H1 (cell line): ENCODE data around the gene SYNDIG1. TPM values are rescaled to one million over a fixed set of nuclear protein-coding genes. Genes with fewer than 3 reads are reported as not detected.

Source experiments
- CTCF ChIA-PET: fragments of 300-600 bp; sonication (Branson Sonifier 250); formaldehyde crosslinking; loops from one replicate; lab custom pipeline; 2021; ENCODE audit not compliant: partially characterized antibody; lab: Charles Lee
- POLR2A ChIA-PET: fragments of 300-600 bp; sonication (Branson Sonifier 250); formaldehyde crosslinking; loops from one replicate; lab custom pipeline; 2021; ENCODE audit warnings: inconsistent platforms; ENCODE audit not compliant: partially characterized antibody; lab: Charles Lee
- DNase-seq, 2 experiments: peaks; one replicate each; pipeline versions ENCODE4 v3.0.0 to v3.0.0-alpha.2; 2010 to 2022; ENCODE audit warnings: low spot score in 2 of 2, low read depth in 1 of 2, mixed read lengths in 1 of 2
- FAIRE-seq: peaks from 2 replicates; lab custom pipeline; 2011; peaks lifted over from hg19 to GRCh38; lab: Jason Lieb, UNC
- H2AFZ ChIP-seq: 2 replicates; pipeline ENCODE4 v1.8.1; 2012; ENCODE audit warnings: low read length, inconsistent platforms
- H2AK5ac ChIP-seq: 2 replicates; pipeline ENCODE4 v1.6.1; 2013; ENCODE audit warnings: low read depth, low read length
- H2BK120ac ChIP-seq: replicated peaks from 2 replicates; pipeline ENCODE3; 2013; ENCODE audit warnings: low read depth, low read length, inconsistent platforms
- H2BK12ac ChIP-seq: 2 replicates; pipeline ENCODE4 v1.6.1; 2013; ENCODE audit warnings: low read depth, low read length
- H2BK15ac ChIP-seq: 2 replicates; pipeline ENCODE4 v1.6.1; 2013; ENCODE audit warnings: low read length
- H2BK20ac ChIP-seq: 2 replicates; pipeline ENCODE4 v1.6.1; 2013; ENCODE audit warnings: low read length
- H2BK5ac ChIP-seq: 2 replicates; pipeline ENCODE4 v1.6.1; 2013; ENCODE audit warnings: low read depth, low read length
- H3K14ac ChIP-seq: 2 replicates; pipeline ENCODE4 v1.6.1; 2013; ENCODE audit warnings: inconsistent platforms; ENCODE audit not compliant: insufficient read length
- H3K18ac ChIP-seq: 2 replicates; pipeline ENCODE4 v1.6.1; 2013; ENCODE audit warnings: low read length; ENCODE audit errors: extremely low read depth
- H3K23ac ChIP-seq: 2 replicates; pipeline ENCODE4 v1.6.1; 2013; ENCODE audit warnings: inconsistent platforms; ENCODE audit not compliant: insufficient read length
- H3K23me2 ChIP-seq: 2 replicates; pipeline ENCODE4 v1.6.1; 2013; ENCODE audit warnings: low read depth, low read length
- H3K27ac ChIP-seq: 2 replicates; pipeline ENCODE4 v1.6.1; 2011; ENCODE audit warnings: low read depth, low read length, inconsistent platforms
- H3K27me3 ChIP-seq, 4 experiments: replicated peaks in 1 of 4; 1 replicate in 1 of 4; 2 replicates in 3 of 4; pipeline versions ENCODE4 v1.6.1 to v1.8.1; 2011 to 2013; ENCODE audit warnings: low read length in 3 of 4, mild to moderate bottlenecking in 3 of 4, inconsistent platforms in 2 of 4, mixed read lengths in 2 of 4, moderate library complexity in 1 of 4; ENCODE audit not compliant: control insufficient read depth in 3 of 4, insufficient read depth in 3 of 4; ENCODE audit errors: extremely low read depth in 1 of 4
- H3K36me3 ChIP-seq, 4 experiments: 2 replicates each; pipeline versions ENCODE4 v1.6.1 to v1.8.1; 2011 to 2013; ENCODE audit warnings: mild to moderate bottlenecking in 4 of 4, low read length in 3 of 4, moderate library complexity in 2 of 4, control low read depth in 1 of 4, inconsistent platforms in 1 of 4; ENCODE audit not compliant: insufficient read depth in 4 of 4, control insufficient read depth in 2 of 4
- H3K4ac ChIP-seq: replicated peaks from 2 replicates; pipeline ENCODE3; 2013; ENCODE audit warnings: low read length, low read depth, mixed read lengths, inconsistent platforms; ENCODE audit not compliant: insufficient read length
- H3K4me1 ChIP-seq, 4 experiments: replicated peaks in 1 of 4; 1 replicate in 1 of 4; 2 replicates in 3 of 4; pipeline versions ENCODE4 v1.6.1 to v1.8.1; 2011 to 2013; ENCODE audit warnings: low read length in 3 of 4, inconsistent platforms in 2 of 4, mixed read lengths in 1 of 4; ENCODE audit not compliant: insufficient read depth in 4 of 4, control insufficient read depth in 3 of 4
- H3K4me2 ChIP-seq, 2 experiments: 2 replicates each; pipeline versions ENCODE4 v1.6.1 to v1.8.1; 2011 to 2013; ENCODE audit warnings: low read depth in 2 of 2, low read length in 2 of 2, control low read depth in 1 of 2, inconsistent platforms in 1 of 2, mild to moderate bottlenecking in 1 of 2; ENCODE audit not compliant: insufficient read depth in 1 of 2
- H3K4me3 ChIP-seq, 4 experiments: fragments of 200-600, 300-600 bp in 1 of 4; sonication (generic), shearing (Covaris generic), sonication (Bioruptor Twin) in 1 of 4; 2 replicates each; pipeline versions ENCODE4 v1.5.1 to v1.8.1; 2011 to 2016; ENCODE audit warnings: low read length in 4 of 4, low read depth in 3 of 4, control low read depth in 2 of 4, inconsistent platforms in 2 of 4, mild to moderate bottlenecking in 2 of 4, mixed read lengths in 1 of 4, moderate library complexity in 1 of 4; ENCODE audit not compliant: insufficient read depth in 2 of 4; ENCODE audit errors: extremely low read depth in 1 of 4
- H3K56ac ChIP-seq: replicated peaks from 2 replicates; pipeline ENCODE3; 2013; ENCODE audit warnings: low read depth, mild to moderate bottlenecking, mixed read lengths, low read length, inconsistent platforms; ENCODE audit not compliant: insufficient read length
- H3K79me1 ChIP-seq: 2 replicates; pipeline ENCODE4 v1.6.1; 2013; ENCODE audit warnings: low read depth, low read length, control low read depth
- H3K79me2 ChIP-seq, 2 experiments: 2 replicates each; pipeline versions ENCODE4 v1.6.1 to v1.8.1; 2012 to 2013; ENCODE audit warnings: low read length in 2 of 2, mild to moderate bottlenecking in 2 of 2, inconsistent platforms in 1 of 2; ENCODE audit not compliant: insufficient read depth in 2 of 2, control insufficient read depth in 1 of 2
- H3K9ac ChIP-seq, 4 experiments: replicated peaks in 1 of 4; 1 replicate in 1 of 4; 2 replicates in 3 of 4; pipeline versions ENCODE4 v1.6.1 to v1.8.1; 2011 to 2013; ENCODE audit warnings: low read depth in 3 of 4, low read length in 3 of 4, control low read depth in 2 of 4, mild to moderate bottlenecking in 2 of 4, moderate library complexity in 2 of 4, inconsistent platforms in 1 of 4; ENCODE audit errors: extremely low read depth in 1 of 4
- H3K9me3 ChIP-seq, 2 experiments: 2 replicates each; pipeline versions ENCODE4 v1.6.1 to v1.8.1; 2012 to 2013; ENCODE audit warnings: mild to moderate bottlenecking in 2 of 2, moderate library complexity in 2 of 2, control low read depth in 1 of 2, inconsistent platforms in 1 of 2, low read depth in 1 of 2, low read length in 1 of 2, mixed read lengths in 1 of 2; ENCODE audit not compliant: insufficient read depth in 2 of 2
- H4K20me1 ChIP-seq, 2 experiments: replicated peaks in 1 of 2; 2 replicates each; pipeline versions ENCODE3 to v1.8.1; 2011 to 2013; ENCODE audit warnings: inconsistent platforms in 2 of 2, low read length in 2 of 2, mild to moderate bottlenecking in 1 of 2; ENCODE audit not compliant: insufficient read depth in 2 of 2, control insufficient read depth in 1 of 2
- H4K5ac ChIP-seq: 2 replicates; pipeline ENCODE4 v1.6.1; 2013; ENCODE audit warnings: low read length, low read depth, mixed read lengths, inconsistent platforms; ENCODE audit not compliant: insufficient read length
- H4K8ac ChIP-seq: 2 replicates; pipeline ENCODE4 v1.8.0; 2013; ENCODE audit warnings: mild to moderate bottlenecking, moderate library complexity, low read length, inconsistent platforms; ENCODE audit not compliant: insufficient read depth; ENCODE audit errors: extremely low read depth
- H4K91ac ChIP-seq: replicated peaks from 2 replicates; pipeline ENCODE3; 2013; ENCODE audit warnings: low read length, mixed read lengths, inconsistent platforms; ENCODE audit not compliant: insufficient read length
- BACH1 ChIP-seq: IDR thresholded peaks from 2 replicates; pipeline ENCODE4 v1.6.1; 2012; ENCODE audit warnings: low read length, improper control_type of control experiment
- CBX8 ChIP-seq: fragments of 300-800, 300-1000 bp; sonication (generic); IDR thresholded peaks from 2 replicates; pipeline ENCODE4 v1.7.1; 2016; ENCODE audit warnings: low read depth, low read length, borderline replicate concordance
- CEBPB ChIP-seq: IDR thresholded peaks from 2 replicates; pipeline ENCODE4 v1.6.1; 2012; ENCODE audit warnings: low read depth, low read length
- FOSL1 ChIP-seq: IDR thresholded peaks from 2 replicates; pipeline ENCODE4 v1.6.1; 2011; ENCODE audit warnings: mild to moderate bottlenecking, low read depth, low read length, moderate library complexity; ENCODE audit not compliant: insufficient read depth
- GABPA ChIP-seq: IDR thresholded peaks from 2 replicates; pipeline ENCODE4 v1.6.1; 2011; ENCODE audit warnings: mild to moderate bottlenecking, low read length, moderate library complexity, borderline replicate concordance; ENCODE audit not compliant: insufficient read depth
- HDAC6 ChIP-seq: IDR thresholded peaks from one replicate; pipeline ENCODE4 v1.7.1; 2012; ENCODE audit warnings: low read depth, mild to moderate bottlenecking, inconsistent platforms, low read length, moderate library complexity
- MAFK ChIP-seq: IDR thresholded peaks from 2 replicates; pipeline ENCODE4 v1.6.1; 2012; ENCODE audit warnings: low read depth, mild to moderate bottlenecking, improper control_type of control experiment, low read length
- NRF1 ChIP-seq: IDR thresholded peaks from 2 replicates; pipeline ENCODE4 v1.6.1; 2011; ENCODE audit warnings: mild to moderate bottlenecking, low read depth, low read length, improper control_type of control experiment
- PHF8 ChIP-seq: fragments of 200-600 bp; sonication (generic); conservative IDR thresholded peaks from 2 replicates; pipeline ENCODE4 v1.7.1; 2012; ENCODE audit warnings: low read depth, mild to moderate bottlenecking, inconsistent platforms, low read length, moderate library complexity
- POU5F1 ChIP-seq: IDR thresholded peaks from 2 replicates; pipeline ENCODE4 v1.6.1; 2011; ENCODE audit warnings: low read depth, mild to moderate bottlenecking, low read length, moderate library complexity
- RFX5 ChIP-seq: IDR thresholded peaks from 2 replicates; pipeline ENCODE4 v1.6.1; 2011; ENCODE audit warnings: low read depth, low read length, improper control_type of control experiment, borderline replicate concordance
- SAP30 ChIP-seq: fragments of 300-600 bp; sonication (generic); IDR thresholded peaks from 2 replicates; pipeline ENCODE4 v1.7.1; 2012; ENCODE audit warnings: low read length, moderate library complexity, mild to moderate bottlenecking, inconsistent platforms; ENCODE audit not compliant: insufficient read depth, insufficient replicate concordance
- TAF1 ChIP-seq: IDR thresholded peaks from 2 replicates; pipeline ENCODE4 v1.6.1; 2011; ENCODE audit warnings: mild to moderate bottlenecking, low read depth, low read length
- USF2 ChIP-seq: IDR thresholded peaks from 2 replicates; pipeline ENCODE4 v1.6.1; 2011; ENCODE audit warnings: low read length, improper control_type of control experiment
- WGBS, 2 experiments: shearing (Covaris generic) in 1 of 2; methylation state at CpG; one replicate each; pipeline versions ENCODE4 v1.1.6 to v1.1.7; 2013 to 2015; ENCODE audit warnings: low lambda C conversion rate in 2 of 2, mixed read lengths in 2 of 2, inconsistent platforms in 1 of 2, low coverage in 1 of 2, missing lambda C conversion rate in 1 of 2; ENCODE audit not compliant: insufficient replicate concordance in 2 of 2, insufficient coverage in 1 of 2, insufficient read length in 1 of 2; ENCODE audit errors: extremely low coverage in 1 of 2, missing lambda C conversion rate in 1 of 2; 5-methylcytosine and 5-hydroxymethylcytosine counted together
- polyA plus RNA-seq, 7 experiments: library from polyadenylated mRNA; depleted of rRNA in 3 of 7; stranded (reverse) in 5 of 7; unstranded in 2 of 7; fragments of >200 nt in 5 of 7; fragments of 200-250 nt in 2 of 7; gene quantifications; 1 replicate in 5 of 7; 2 replicates in 1 of 7; 4 replicates in 1 of 7; pipeline versions ENCODE4 v1.2.1 to v1.2.3, GENCODE V29; 2011 to 2013; ENCODE audit warnings: missing spikeins in 2 of 7, mixed read lengths in 2 of 7
- total RNA-seq: library from RNA; stranded (reverse); fragmentation: NEBNext Ultra II Directional; extraction: Animal tissue kit (Norgen Biotek cat#: 25700); gene quantifications from 2 replicates; pipeline ENCODE4 v1.2.1, GENCODE V29; 2021

SYNDIG1 gene
- total and polyA plus RNA-seq, 2 of the 8 experiments (the other 6 are each of a cell fraction or from before 2014, with no cell fraction given) = 6.5 to 7.8 TPM

- no peaks in the 10 kb centered on the region for H3K36me3 ChIP-seq
- no peak overlapping the region for H2BK5ac ChIP-seq
- H2BK20ac ChIP-seq = no peak overlapping the region
- H3K4me3 ChIP-seq = no peak overlapping the region
- no peaks in the 10 kb centered on the region for H3K23me2 ChIP-seq
- no peak overlapping the region for H2BK15ac ChIP-seq
- H3K4me2 ChIP-seq = no peak overlapping the region
- H3K18ac ChIP-seq = no peak overlapping the region
- no peak overlapping the region for H3K27ac ChIP-seq
- H2AFZ ChIP-seq = no peak overlapping the region
- H4K20me1 ChIP-seq = no peaks in the 10 kb centered on the region
- H3K9ac ChIP-seq = no peak overlapping the region
- FAIRE-seq = no peak
- H2BK120ac ChIP-seq = no peak overlapping the region
- H3K79me1 ChIP-seq = no peaks in the 10 kb centered on the region
- 89% methylated on average over 5 of the region's 5 CpGs; no CpG with 5 or more reads in 1 of the 2 experiments for WGBS, 2 experiments
- no peak overlapping the region for H3K23ac ChIP-seq
- H3K4me1 ChIP-seq = no peaks in the 10 kb centered on the region
- H2AK5ac ChIP-seq = no peak overlapping the region
- H2BK12ac ChIP-seq = no peak overlapping the region
- no peaks in the 10 kb centered on the region for H3K27me3 ChIP-seq
- no peak overlapping the region for H4K91ac ChIP-seq
- DNase-seq = no peak
- H4K8ac ChIP-seq = no peak overlapping the region
- H3K9me3 ChIP-seq = peaks cover 0 to 2% of the 10 kb centered on the region in 2 experiments; a peak in 1 of 4 replicates
- H4K5ac ChIP-seq = no peak overlapping the region
- H3K56ac ChIP-seq = no peak overlapping the region
- ChIA-PET CTCF (interaction anchor here (0.6 to 2.8 kb wide), 5 partner anchors 9 to 584 kb away, joined by 3 to 10 read pairs (median 3); no protein-coding TSS in a partner anchor), POLR2A (interaction anchor here (0.6 kb wide), 1 partner anchor 92 kb away, joined by 3 read pairs; no protein-coding TSS in a partner anchor)
- no peak overlapping the region for H3K4ac ChIP-seq
- no peak overlapping the region for H3K14ac ChIP-seq
- H3K79me2 ChIP-seq = no peaks in the 10 kb centered on the region
- no peak for TF ChIP-seq GABPA
- TF ChIP-seq PHF8 = no peak
- TF ChIP-seq HDAC6 = no peak
- TF ChIP-seq USF2 = no peak
- TF ChIP-seq FOSL1 = no peak
- TF ChIP-seq CEBPB = no peak
- TF ChIP-seq NRF1 = no peak
- TF ChIP-seq CBX8 = no peak
- no peak for TF ChIP-seq MAFK
- TF ChIP-seq TAF1 = no peak
- TF ChIP-seq POU5F1 = no peak
- TF ChIP-seq RFX5 = no peak
- no peak for TF ChIP-seq BACH1
- TF ChIP-seq SAP30 = no peak
Measured at GRCh38 chr20:24685736-24686135, 216.3 kb downstream of the SYNDIG1 start.
